ENCODE measurements around the gene FGFR1OP2. TPM values are rescaled to one million over a fixed set of nuclear protein-coding genes. Genes with fewer than 3 reads are reported as not detected.
"Not testable (repeated sequence)": the region's sequence is repeated elsewhere in the genome, so short reads cannot be mapped to it uniquely, and the experiment has no call there.

The FGFR1OP2 gene
- 40.9 TPM for total RNA-seq
- polyA plus RNA-seq (ENCODE audit: insufficient read depth in 1 of 8, insufficient read length in 8 of 8, low replicate concordance in 1 of 8) = 10 to 100 TPM; 29.4 to 44.1 (median 36.5) TPM
- long read RNA-seq, donor 1, partial matches to known transcripts = 0 of 5 reads
- long read RNA-seq, donor 1, other reads (novel, unspliced or antisense) = 0 of 5 reads
- long read RNA-seq, donor 2, partial matches to known transcripts = 0 of 1 reads
- long read RNA-seq, donor 2, other reads (novel, unspliced or antisense) = 0 of 1 reads
- long read RNA-seq, donor 3, transcript FGFR1OP2-202 (6 exons, 2,790 nt) = minor isoform, 6 of 23 reads
- long read RNA-seq, donor 3, transcript FGFR1OP2-201 (7 exons, 2,924 nt) = major isoform, 9 of 23 reads
- long read RNA-seq, donor 3, partial matches to known transcripts = 0 of 23 reads
- long read RNA-seq, donor 3, other reads (novel, unspliced or antisense) = 0 of 23 reads
- long read RNA-seq, donor 4, partial matches to known transcripts = 0 of 8 reads
- long read RNA-seq, donor 4, other reads (novel, unspliced or antisense) = 0 of 8 reads
- long read RNA-seq, donor 5, transcript FGFR1OP2-201 (7 exons, 2,924 nt) = minor isoform, 17 of 53 reads
- long read RNA-seq, donor 5, transcript FGFR1OP2-206 (5 exons, 956 nt) = major isoform, 19 of 53 reads
- long read RNA-seq, donor 5, partial matches to known transcripts = 9 of 53 reads
- long read RNA-seq, donor 5, other reads (novel, unspliced or antisense) = 0 of 53 reads
- long read RNA-seq, donor 6, transcript FGFR1OP2-202 (6 exons, 2,790 nt) = minor isoform, 6 of 32 reads
- long read RNA-seq, donor 6, transcript FGFR1OP2-206 (5 exons, 956 nt) = minor isoform, 6 of 32 reads
- long read RNA-seq, donor 6, transcript FGFR1OP2-204 (2 exons, 2,945 nt) = minor isoform, 6 of 32 reads
- long read RNA-seq, donor 6, transcript FGFR1OP2-201 (7 exons, 2,924 nt) = major isoform, 11 of 32 reads
- long read RNA-seq, donor 6, partial matches to known transcripts = 0 of 32 reads
- long read RNA-seq, donor 6, other reads (novel, unspliced or antisense) = 0 of 32 reads
- long read RNA-seq, donor 7, transcript FGFR1OP2-201 (7 exons, 2,924 nt) = major isoform, 9 of 22 reads
- long read RNA-seq, donor 7, transcript FGFR1OP2-206 (5 exons, 956 nt) = major isoform, 9 of 22 reads
- long read RNA-seq, donor 7, partial matches to known transcripts = 0 of 22 reads
- long read RNA-seq, donor 7, other reads (novel, unspliced or antisense) = 0 of 22 reads
- long read RNA-seq, donor 8, partial matches to known transcripts = 0 of 9 reads
- long read RNA-seq, donor 8, other reads (novel, unspliced or antisense) = 0 of 9 reads
- long read RNA-seq, donor 9, transcript FGFR1OP2-206 (5 exons, 956 nt) = major isoform, 6 of 16 reads
- long read RNA-seq, donor 9, partial matches to known transcripts = 0 of 16 reads
- long read RNA-seq, donor 9, other reads (novel, unspliced or antisense) = 0 of 16 reads
- long read RNA-seq, donor 10, transcript FGFR1OP2-206 (5 exons, 956 nt) = major isoform, 7 of 22 reads
- long read RNA-seq, donor 10, transcript FGFR1OP2-201 (7 exons, 2,924 nt) = minor isoform, 5 of 22 reads
- long read RNA-seq, donor 10, partial matches to known transcripts = 0 of 22 reads
- long read RNA-seq, donor 10, other reads (novel, unspliced or antisense) = 0 of 22 reads
- long read RNA-seq, donor 11, partial matches to known transcripts = 0 of 9 reads
- long read RNA-seq, donor 11, other reads (novel, unspliced or antisense) = 0 of 9 reads

GRCh38 chr12:26937863-26938700, at the start of gene FGFR1OP2, which contains the start of gene INTS13:
FGFR1OP2 (plus strand) TSS chr12:26938470; CDS start chr12:26954159, 15,689 bp downstream.
INTS13 (minus strand) TSS chr12:26937981; CDS start chr12:26936803, 1,178 bp downstream.
- peak within 1 kb of the TSS; percentile 90 for H3K4me3 ChIP-seq (ENCODE audit: low read length)
- H3K27ac ChIP-seq (ENCODE audit: low read length) = peak within 1 kb of the TSS; percentile 97
- DNase-seq = peak; percentile 100
- H3K36me3 ChIP-seq (ENCODE audit: control insufficient read depth, insufficient read depth, low read length) = no peaks in the 10 kb centered on the region
- H3K9me3 ChIP-seq (replicated peaks; ENCODE audit: control insufficient read depth, low read depth, low read length) = no peaks in the 10 kb centered on the region
- no peaks in the 10 kb centered on the region for H3K27me3 ChIP-seq (ENCODE audit: control insufficient read depth, insufficient read depth, low read length)
- peaks cover 8% of the 10 kb centered on the region for H3K4me1 ChIP-seq (ENCODE audit: control insufficient read depth, insufficient read depth, low read length)
- WGBS (ENCODE audit: insufficient coverage) = 0% methylated on average over 50 of the region's 69 CpGs

GRCh38 chr12:26890784-26891183, 47.5 kb upstream of the FGFR1OP2 start:
- H3K4me3 ChIP-seq (ENCODE audit: low read length) = no peak overlapping the region
- H3K27ac ChIP-seq (ENCODE audit: low read length) = no peak overlapping the region
- H3K36me3 ChIP-seq (ENCODE audit: control insufficient read depth, insufficient read depth, low read length) = no peaks in the 10 kb centered on the region
- WGBS (ENCODE audit: insufficient coverage) = 91% methylated on average over 5 of the region's 5 CpGs
- no peaks in the 10 kb centered on the region for H3K9me3 ChIP-seq (replicated peaks; ENCODE audit: control insufficient read depth, low read depth, low read length)
- no peaks in the 10 kb centered on the region for H3K27me3 ChIP-seq (ENCODE audit: control insufficient read depth, insufficient read depth, low read length)
- H3K4me1 ChIP-seq (ENCODE audit: control insufficient read depth, insufficient read depth, low read length) = no peaks in the 10 kb centered on the region
- no peak for DNase-seq

- WGBS (ENCODE audit: insufficient coverage) = 100% methylated on average over 1 of the region's 1 CpG
- no peaks in the 10 kb centered on the region for H3K4me1 ChIP-seq (ENCODE audit: control insufficient read depth, insufficient read depth, low read length)
- no peaks in the 10 kb centered on the region for H3K9me3 ChIP-seq (replicated peaks; ENCODE audit: control insufficient read depth, low read depth, low read length)
- no peak overlapping the region for H3K4me3 ChIP-seq (ENCODE audit: low read length)
- no peaks in the 10 kb centered on the region for H3K27me3 ChIP-seq (ENCODE audit: control insufficient read depth, insufficient read depth, low read length)
- no peaks in the 10 kb centered on the region for H3K36me3 ChIP-seq (ENCODE audit: control insufficient read depth, insufficient read depth, low read length)
- H3K27ac ChIP-seq (ENCODE audit: low read length) = no peak overlapping the region
- DNase-seq = no peak
Measured at GRCh38 chr12:26891704-26892103, 46.6 kb upstream of the FGFR1OP2 start.

DNA sequence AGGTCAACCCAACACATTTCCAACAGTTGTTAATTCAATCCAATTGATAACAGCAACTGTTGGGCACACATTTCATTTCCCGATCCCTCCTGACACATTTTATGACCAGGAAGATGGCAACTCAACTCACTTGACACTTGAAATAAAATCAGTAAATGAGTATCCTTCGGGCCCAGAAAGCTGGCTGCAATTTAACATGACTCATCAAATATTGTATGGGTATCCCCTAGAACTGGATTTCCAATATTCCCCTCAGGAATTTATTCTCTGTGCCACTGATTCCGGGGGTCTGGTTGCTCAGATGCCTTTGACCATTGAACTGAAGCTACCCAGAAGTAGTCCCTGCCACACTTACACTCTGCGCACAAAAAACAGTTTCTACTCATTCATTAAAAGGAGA, 42.6 kb upstream of the FGFR1OP2 start:
- H3K36me3 ChIP-seq (ENCODE audit: control insufficient read depth, insufficient read depth, low read length) = peaks cover 5% of the 10 kb centered on the region
- 90% methylated on average over 2 of the region's 4 CpGs for WGBS (ENCODE audit: insufficient coverage)
- H3K4me3 ChIP-seq (ENCODE audit: low read length) = no peak overlapping the region
- H3K9me3 ChIP-seq (replicated peaks; ENCODE audit: control insufficient read depth, low read depth, low read length) = no peaks in the 10 kb centered on the region
- DNase-seq = no peak
- H3K4me1 ChIP-seq (ENCODE audit: control insufficient read depth, insufficient read depth, low read length) = no peaks in the 10 kb centered on the region
- H3K27me3 ChIP-seq (ENCODE audit: control insufficient read depth, insufficient read depth, low read length) = no peaks in the 10 kb centered on the region
- no peak overlapping the region for H3K27ac ChIP-seq (ENCODE audit: low read length)

DNA sequence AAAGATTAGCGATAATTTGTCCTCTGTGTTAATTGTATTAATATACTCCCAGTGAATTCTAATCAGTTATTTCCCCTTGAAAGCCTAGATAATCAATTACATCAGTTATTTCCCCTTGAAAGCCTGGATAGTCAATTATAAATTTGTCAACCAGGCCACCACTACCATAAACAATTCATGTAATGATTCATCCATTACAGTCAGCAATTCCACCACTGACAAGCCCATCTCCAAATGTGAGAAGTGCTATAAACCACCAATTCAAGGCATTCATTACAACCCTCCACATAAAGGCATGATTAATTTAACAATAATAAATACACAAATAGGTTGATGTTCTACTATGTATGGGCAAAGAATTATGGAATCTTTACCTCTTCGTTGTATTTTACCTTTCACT, 41.4 kb upstream of the FGFR1OP2 start:
- DNase-seq = no peak
- H3K9me3 ChIP-seq (replicated peaks; ENCODE audit: control insufficient read depth, low read depth, low read length) = no peaks in the 10 kb centered on the region
- no peaks in the 10 kb centered on the region for H3K27me3 ChIP-seq (ENCODE audit: control insufficient read depth, insufficient read depth, low read length)
- H3K4me3 ChIP-seq (ENCODE audit: low read length) = no peak overlapping the region
- peaks cover 5% of the 10 kb centered on the region for H3K36me3 ChIP-seq (ENCODE audit: control insufficient read depth, insufficient read depth, low read length)
- H3K4me1 ChIP-seq (ENCODE audit: control insufficient read depth, insufficient read depth, low read length) = no peaks in the 10 kb centered on the region
- no CpG with 5 or more reads among the region's 2 CpGs for WGBS (ENCODE audit: insufficient coverage)
- no peak overlapping the region for H3K27ac ChIP-seq (ENCODE audit: low read length)

DNA sequence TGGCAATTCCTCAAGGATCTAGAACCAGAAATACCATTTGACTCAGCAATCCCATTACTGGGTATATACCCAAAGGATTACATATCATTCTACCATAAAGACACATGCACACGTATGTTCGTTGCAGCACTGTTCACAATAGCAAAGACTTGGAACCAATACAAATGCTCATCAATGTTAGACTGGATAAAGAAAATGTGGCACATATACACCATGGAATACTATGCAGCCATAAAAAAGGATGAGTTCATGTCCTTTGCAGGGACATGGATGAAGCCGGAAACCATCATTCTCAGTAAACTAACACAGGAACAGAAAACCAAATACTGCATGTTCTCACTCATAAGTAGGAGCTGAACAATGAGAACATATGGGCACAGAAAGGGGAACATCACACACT, 34.9 kb upstream of the FGFR1OP2 start:
- not testable (repeated sequence) for H3K4me1 ChIP-seq (ENCODE audit: control insufficient read depth, insufficient read depth, low read length); H3K27me3 ChIP-seq (ENCODE audit: control insufficient read depth, insufficient read depth, low read length); H3K4me3 ChIP-seq (ENCODE audit: low read length); H3K9me3 ChIP-seq (replicated peaks; ENCODE audit: control insufficient read depth, low read depth, low read length); DNase-seq; H3K27ac ChIP-seq (ENCODE audit: low read length)
- WGBS (ENCODE audit: insufficient coverage) = no CpG with 5 or more reads among the region's 3 CpGs
- peaks cover 12% of the 10 kb centered on the region for H3K36me3 ChIP-seq (ENCODE audit: control insufficient read depth, insufficient read depth, low read length)

DNA sequence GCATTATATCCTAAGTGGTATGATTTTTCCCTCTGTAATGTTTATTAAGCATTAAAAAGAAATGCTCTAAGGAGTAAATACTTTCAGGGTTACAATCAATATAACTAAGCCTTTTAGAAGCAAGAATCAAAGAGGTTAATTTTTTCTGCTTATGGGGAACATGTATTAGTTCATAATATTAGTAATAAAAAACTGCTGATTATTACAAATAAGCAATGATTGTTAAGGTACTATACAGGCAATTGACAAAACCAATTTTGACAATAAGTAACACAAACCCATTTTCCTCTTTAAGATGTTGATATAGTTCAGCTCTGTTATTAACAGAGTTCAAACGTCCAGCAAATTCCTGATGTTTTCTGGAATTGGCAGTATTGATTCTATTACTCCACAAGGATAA, 32.2 kb upstream of the FGFR1OP2 start:
- H3K4me3 ChIP-seq (ENCODE audit: low read length) = no peak overlapping the region
- no peaks in the 10 kb centered on the region for H3K9me3 ChIP-seq (replicated peaks; ENCODE audit: control insufficient read depth, low read depth, low read length)
- no CpG with 5 or more reads among the region's 1 CpG for WGBS (ENCODE audit: insufficient coverage)
- H3K36me3 ChIP-seq (ENCODE audit: control insufficient read depth, insufficient read depth, low read length) = peaks cover 15% of the 10 kb centered on the region
- no peak overlapping the region for H3K27ac ChIP-seq (ENCODE audit: low read length)
- no peaks in the 10 kb centered on the region for H3K27me3 ChIP-seq (ENCODE audit: control insufficient read depth, insufficient read depth, low read length)
- no peak for DNase-seq
- H3K4me1 ChIP-seq (ENCODE audit: control insufficient read depth, insufficient read depth, low read length) = no peaks in the 10 kb centered on the region

DNA sequence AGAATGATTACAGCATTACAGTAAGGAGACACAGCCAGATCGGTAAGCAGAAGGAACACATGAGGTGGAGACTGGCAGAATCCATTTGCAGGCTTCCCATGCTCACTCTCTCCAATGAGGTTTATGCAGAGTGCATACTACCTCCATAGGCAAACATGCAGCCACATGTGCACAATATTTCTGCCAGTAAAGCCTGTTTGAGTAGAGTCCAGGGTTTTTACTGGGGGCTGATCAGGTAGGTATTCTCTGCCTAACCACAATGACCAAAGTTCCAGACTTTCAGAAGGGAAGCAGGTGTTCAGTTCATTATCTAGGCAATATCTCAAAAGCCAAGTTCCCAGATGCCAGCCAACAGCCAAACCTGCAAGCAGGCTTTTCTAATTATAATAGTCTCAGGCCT, 31.6 kb upstream of the FGFR1OP2 start:
- Histone ChIP-seq H3K9me3 (replicated peaks; ENCODE audit: control insufficient read depth, low read depth, low read length) (no peaks in the 10 kb centered on the region), H3K27me3 (ENCODE audit: control insufficient read depth, insufficient read depth, low read length) (no peaks in the 10 kb centered on the region), H3K4me3 (ENCODE audit: low read length) (no peak overlapping the region), H3K36me3 (ENCODE audit: control insufficient read depth, insufficient read depth, low read length) (peaks cover 16% of the 10 kb centered on the region), H3K27ac (ENCODE audit: low read length) (no peak overlapping the region), H3K4me1 (ENCODE audit: control insufficient read depth, insufficient read depth, low read length) (no peaks in the 10 kb centered on the region)
- peak; percentile 11 for DNase-seq
- WGBS (ENCODE audit: insufficient coverage) = 40% methylated on average over 1 of the region's 1 CpG

Data from muscle of leg (tissue), 16 donors.